Small intestine (tissue), 7 donors: ENCODE results near the gene NUDCD3. TPM values are rescaled to one million over a fixed set of nuclear protein-coding genes. Genes with fewer than 3 reads are reported as not detected.
A peak's percentile ranks its signal among the peaks of the same experiment; 100 is the strongest.

Experiments
- DNase-seq, 2 donors: peaks; one replicate each; pipeline versions ENCODE4 v3.0.0 to v3.0.0-alpha.2; 2013
- FAIRE-seq: peaks from 2 replicates; lab custom pipeline; 2012; peaks lifted over from hg19 to GRCh38; lab: Jason Lieb, UNC
- H3K27ac ChIP-seq, 3 donors: one replicate each; pipeline ENCODE4 v1.5.1; 2013; ENCODE audit warnings: low read length in 2 of 3, mild to moderate bottlenecking in 2 of 3, control low read depth in 1 of 3, inconsistent platforms in 1 of 3, low read depth in 1 of 3, moderate library complexity in 1 of 3
- H3K27me3 ChIP-seq, 3 donors: one replicate each; pipeline ENCODE4 v1.6.1; 2013; ENCODE audit warnings: low read length in 3 of 3, inconsistent platforms in 1 of 3; ENCODE audit not compliant: control insufficient read depth in 3 of 3, insufficient read depth in 3 of 3
- H3K36me3 ChIP-seq, 3 donors: one replicate each; pipeline ENCODE4 v1.6.1; 2013; ENCODE audit warnings: low read length in 3 of 3, inconsistent platforms in 1 of 3, low read depth in 1 of 3, mild to moderate bottlenecking in 1 of 3, moderate library complexity in 1 of 3; ENCODE audit not compliant: control insufficient read depth in 3 of 3, insufficient read depth in 2 of 3
- H3K4me1 ChIP-seq, 3 donors: one replicate each; pipeline ENCODE4 v1.6.1; 2013; ENCODE audit warnings: low read length in 2 of 3, inconsistent platforms in 1 of 3, low read depth in 1 of 3, mild to moderate bottlenecking in 1 of 3, moderate library complexity in 1 of 3; ENCODE audit not compliant: control insufficient read depth in 3 of 3, insufficient read depth in 2 of 3
- H3K4me3 ChIP-seq, 3 donors: one replicate each; pipeline ENCODE4 v1.5.1; 2013; ENCODE audit warnings: low read length in 3 of 3, control low read depth in 1 of 3, inconsistent platforms in 1 of 3, low read depth in 1 of 3, mild to moderate bottlenecking in 1 of 3, moderate library complexity in 1 of 3
- H3K9me3 ChIP-seq, 2 donors: one replicate each; pipeline ENCODE4 v1.6.1; 2013; ENCODE audit warnings: low read depth in 1 of 2, low read length in 1 of 2; ENCODE audit not compliant: control insufficient read depth in 2 of 2, insufficient read depth in 1 of 2
- WGBS, 3 donors: extraction: QIAGEN DNeasy Blood & Tissue Kit; methylation state at CpG; one replicate each; pipeline ENCODE4 v1.1.7; 2013; 5-methylcytosine and 5-hydroxymethylcytosine counted together
- polyA plus RNA-seq, 4 donors: library from polyadenylated mRNA; stranded (reverse) in 3 of 4; unstranded in 1 of 4; fragments of 200-250 nt in 3 of 4; fragments of 120-200 nt in 1 of 4; gene quantifications; one replicate each; pipeline versions ENCODE4 v1.2.1 to v1.2.3, GENCODE V29; 2013
- donor health status: healthy with polysubstance abuse.
- donor health status: control.
- donor health status: control.
- donor health status: Bipolar disorder and iron deficiency.
- donor health status: healthy.

Gene NUDCD3
- polyA plus RNA-seq, 4 donors = 13.4 to 67.0 (median 25.6) TPM

- WGBS, 3 donors = 88 to 93% (median 93%) methylated on average over 8 of the region's 8 CpGs
Observed at GRCh38 chr7:44535348-44536064, 45.0 kb upstream of the NUDCD3 start.

GRCh38 chr7:44534501-44534900 lies 44.0 kb upstream of the NUDCD3 start:
- Histone ChIP-seq H3K9me3 (no peaks in the 10 kb centered on the region), H3K36me3 (peaks cover 0 to 75% (median 5%) of the 10 kb centered on the region in 3 donors), H3K27me3 (no peaks in the 10 kb centered on the region), H3K27ac (peak overlapping the region in 2 of 3 donors; percentile 21 to 51), H3K4me3 (no peak overlapping the region), H3K4me1 (peaks cover 0 to 35% (median 4%) of the 10 kb centered on the region in 3 donors)
- WGBS, 3 donors = 57 to 77% (median 75%) methylated on average over 7 of the region's 7 CpGs
- DNase-seq = peak in 1 of 2 donors; percentile 68
- FAIRE-seq = no peak

More at GRCh38 chr7:44535348-44536064, 45.0 kb upstream of the NUDCD3 start:
- peak overlapping the region in 1 of 3 donors; percentile 73 for H3K4me3 ChIP-seq
- FAIRE-seq (no peak), DNase-seq (no peak)
- H3K27ac ChIP-seq = no peak overlapping the region
- peaks cover 0 to 44% (median 7%) of the 10 kb centered on the region in 3 donors for H3K4me1 ChIP-seq
- no peaks in the 10 kb centered on the region for H3K9me3 ChIP-seq
- peaks cover 0 to 84% (median 5%) of the 10 kb centered on the region in 3 donors for H3K36me3 ChIP-seq
- H3K27me3 ChIP-seq = no peaks in the 10 kb centered on the region

GRCh38 chr7:44534087-44534486 lies 43.6 kb upstream of the NUDCD3 start:
- 57 to 69% (median 65%) methylated on average over 5 of the region's 5 CpGs for WGBS, 3 donors
- Histone ChIP-seq H3K4me1 (peaks cover 0 to 31% (median 4%) of the 10 kb centered on the region in 3 donors), H3K27me3 (no peaks in the 10 kb centered on the region), H3K27ac (peak overlapping the region in 2 of 3 donors; percentile 21 to 51), H3K36me3 (peaks cover 0 to 73% (median 5%) of the 10 kb centered on the region in 3 donors), H3K9me3 (no peaks in the 10 kb centered on the region), H3K4me3 (no peak overlapping the region)
- FAIRE-seq (no peak), DNase-seq (peak in 1 of 2 donors; percentile 37)

- no peak for FAIRE-seq
- Histone ChIP-seq H3K9me3 (no peaks in the 10 kb centered on the region), H3K27me3 (no peaks in the 10 kb centered on the region), H3K36me3 (peaks cover 0 to 69% (median 5%) of the 10 kb centered on the region in 3 donors), H3K4me3 (no peak overlapping the region), H3K4me1 (peaks cover 0 to 26% (median 4%) of the 10 kb centered on the region in 3 donors), H3K27ac (peak overlapping the region in 1 of 3 donors; percentile 34)
- WGBS, 3 donors = 80 to 87% (median 80%) methylated on average over 8 of the region's 8 CpGs
- no peak for DNase-seq
Observed at GRCh38 chr7:44533301-44534055, 43.0 kb upstream of the NUDCD3 start.

GRCh38 chr7:44531421-44532380 lies 41.2 kb upstream of the NUDCD3 start:
- Histone ChIP-seq H3K27me3 (no peaks in the 10 kb centered on the region), H3K27ac (no peak overlapping the region), H3K4me1 (peaks cover 0 to 14% (median 4%) of the 10 kb centered on the region in 3 donors), H3K4me3 (no peak overlapping the region), H3K9me3 (peaks cover 0 to 13% of the 10 kb centered on the region in 2 donors), H3K36me3 (peaks cover 0 to 66% (median 5%) of the 10 kb centered on the region in 3 donors)
- DNase-seq (no peak), FAIRE-seq (no peak)
- WGBS, 3 donors = 87 to 88% (median 88%) methylated on average over 16 to 17 of the region's 17 CpGs

GRCh38 chr7:44530990-44531389 lies 40.5 kb upstream of the NUDCD3 start:
- no peaks in the 10 kb centered on the region for H3K27me3 ChIP-seq
- no peak overlapping the region for H3K4me3 ChIP-seq
- peaks cover 0 to 20% of the 10 kb centered on the region in 2 donors for H3K9me3 ChIP-seq
- no peak overlapping the region for H3K27ac ChIP-seq
- no peak for FAIRE-seq
- 64 to 71% (median 67%) methylated on average over 10 of the region's 10 CpGs for WGBS, 3 donors
- peaks cover 0 to 10% (median 4%) of the 10 kb centered on the region in 3 donors for H3K4me1 ChIP-seq
- no peak for DNase-seq
- peaks cover 0 to 66% (median 5%) of the 10 kb centered on the region in 3 donors for H3K36me3 ChIP-seq

GRCh38 chr7:44524811-44525388 lies 34.4 kb upstream of the NUDCD3 start:
- Histone ChIP-seq H3K27me3 (no peaks in the 10 kb centered on the region), H3K4me1 (no peaks in the 10 kb centered on the region), H3K36me3 (peaks cover 0 to 63% (median 13%) of the 10 kb centered on the region in 3 donors), H3K9me3 (peaks cover 0 to 37% of the 10 kb centered on the region in 2 donors), H3K4me3 (no peak overlapping the region), H3K27ac (no peak overlapping the region)
- no peak for FAIRE-seq
- no peak for DNase-seq
- 84 to 92% (median 90%) methylated on average over 3 of the region's 3 CpGs for WGBS, 3 donors
